Type B pancreatic cell (in vitro differentiated cells): ENCODE results near the gene SART1. TPM values are rescaled to one million over a fixed set of nuclear protein-coding genes. Genes with fewer than 3 reads are reported as not detected.

Experiments
- DNase-seq: peaks from one replicate; pipeline ENCODE4 v3.0.0; 2021; ENCODE audit warnings: mixed read lengths; ENCODE audit not compliant: unreplicated experiment; ENCODE audit errors: extremely low spot score
- H3K27ac Mint-ChIP-seq: 2 replicates; pipeline ENCODE4 v1.8.0; 2021; ENCODE audit warnings: mild to moderate bottlenecking, mixed read lengths
- H3K27me3 Mint-ChIP-seq: 2 replicates; pipeline ENCODE4 v1.8.0; 2021; ENCODE audit warnings: mixed read lengths
- H3K36me3 Mint-ChIP-seq: 2 replicates; pipeline ENCODE4 v1.8.0; 2021; ENCODE audit warnings: mixed read lengths
- H3K4me1 Mint-ChIP-seq: one replicate; pipeline ENCODE4 v1.8.0; 2021; ENCODE audit warnings: mixed read lengths; ENCODE audit not compliant: unreplicated experiment
- H3K4me3 Mint-ChIP-seq: 2 replicates; pipeline ENCODE4 v1.8.0; 2021; ENCODE audit warnings: mild to moderate bottlenecking, mixed read lengths
- H3K9me3 Mint-ChIP-seq: 2 replicates; pipeline ENCODE4 v1.8.0; 2021; ENCODE audit warnings: mixed read lengths
- CTCF ChIP-seq: fragments of 200-600 bp; sonication (generic); conservative IDR thresholded peaks from 2 replicates; pipeline ENCODE4 v1.5.0; 2021; ENCODE audit warnings: antibody characterized with exemption, mild to moderate bottlenecking
- total RNA-seq: library from RNA; stranded (reverse); gene quantifications from 2 replicates; pipeline ENCODE4 v1.2.1, GENCODE V29; 2021; ENCODE audit warnings: low replicate concordance

The SART1 gene
- total RNA-seq, 1 donor from 2014 or later = 46.0 TPM

GRCh38 chr11:65920372-65920802, 41.1 kb upstream of the SART1 start:
- Mint-ChIP-seq H3K27ac (no peak overlapping the region), H3K36me3 (peaks cover 4% of the 10 kb centered on the region), H3K4me3 (peak overlapping the region; percentile 91), H3K4me1 (peaks cover 10% of the 10 kb centered on the region), H3K9me3 (no peaks in the 10 kb centered on the region), H3K27me3 (no peaks in the 10 kb centered on the region)
- DNase-seq = no peak
- TF ChIP-seq CTCF = no peak

- no peak for DNase-seq
- peaks cover 4% of the 10 kb centered on the region for H3K36me3 Mint-ChIP-seq
- no peak overlapping the region for H3K4me3 Mint-ChIP-seq
- peaks cover 10% of the 10 kb centered on the region for H3K4me1 Mint-ChIP-seq
- no peak overlapping the region for H3K27ac Mint-ChIP-seq
- no peaks in the 10 kb centered on the region for H3K27me3 Mint-ChIP-seq
- no peaks in the 10 kb centered on the region for H3K9me3 Mint-ChIP-seq
- TF ChIP-seq CTCF = no peak
Observed at GRCh38 chr11:65921033-65921555, 40.4 kb upstream of the SART1 start.

GRCh38 chr11:65921876-65922275, 39.7 kb upstream of the SART1 start:
- Mint-ChIP-seq H3K27me3 (no peaks in the 10 kb centered on the region), H3K4me3 (peak overlapping the region; percentile 20), H3K4me1 (peaks cover 4% of the 10 kb centered on the region), H3K27ac (no peak overlapping the region), H3K36me3 (peaks cover 4% of the 10 kb centered on the region), H3K9me3 (no peaks in the 10 kb centered on the region)
- no peak for TF ChIP-seq CTCF
- DNase-seq = no peak

GRCh38 chr11:65922565-65922964, 39.0 kb upstream of the SART1 start:
- H3K9me3 Mint-ChIP-seq = no peaks in the 10 kb centered on the region
- no peak overlapping the region for H3K27ac Mint-ChIP-seq
- TF ChIP-seq CTCF = no peak
- DNase-seq = no peak
- peaks cover 4% of the 10 kb centered on the region for H3K36me3 Mint-ChIP-seq
- peak overlapping the region; percentile 20 for H3K4me3 Mint-ChIP-seq
- no peaks in the 10 kb centered on the region for H3K4me1 Mint-ChIP-seq
- no peaks in the 10 kb centered on the region for H3K27me3 Mint-ChIP-seq

GRCh38 chr11:65925397-65925796, 36.1 kb upstream of the SART1 start:
- H3K4me3 Mint-ChIP-seq = no peak overlapping the region
- H3K36me3 Mint-ChIP-seq = peaks cover 4% of the 10 kb centered on the region
- H3K27ac Mint-ChIP-seq = no peak overlapping the region
- H3K4me1 Mint-ChIP-seq = no peaks in the 10 kb centered on the region
- DNase-seq = no peak
- no peak for TF ChIP-seq CTCF
- H3K9me3 Mint-ChIP-seq = no peaks in the 10 kb centered on the region
- no peaks in the 10 kb centered on the region for H3K27me3 Mint-ChIP-seq
